Measurements from ENCODE around the gene DTNB.

The DTNB gene

GRCh38 chr2:25411753-25412152 is 261.6 kb downstream of the DTNB start (continued):
- no peak for TF ChIP-seq ZNF138 (tag by site-specific recombination; IDR thresholded peaks at IDR 0.05; ENCODE audit: borderline replicate concordance)
- TF ChIP-seq ZBTB20 (tag by site-specific recombination; IDR thresholded peaks at IDR 0.05), result no peak

DNA sequence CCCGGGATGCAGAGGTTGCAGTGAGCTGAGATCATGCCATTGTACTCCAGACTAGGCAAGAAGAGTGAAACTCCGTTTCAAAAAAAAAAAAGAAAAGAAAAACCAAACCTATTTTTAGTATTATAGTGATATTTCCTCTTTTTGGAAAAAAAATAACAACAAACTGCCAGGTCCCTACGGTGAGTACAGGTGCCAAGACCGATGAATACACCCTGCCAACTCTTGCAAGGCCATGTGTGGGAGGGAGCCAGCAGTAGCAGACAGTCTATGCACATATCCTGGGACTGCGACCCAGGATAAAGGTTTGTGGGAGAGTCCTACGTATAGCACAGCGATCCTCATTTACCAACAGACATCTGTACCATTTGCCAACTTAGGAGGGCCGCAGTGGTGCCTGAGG is 262.1 kb downstream of the DTNB start:
- Histone ChIP-seq H3K36me3 (ENCODE audit: control insufficient read depth in 2 of 2, insufficient read depth in 1 of 2, low read length in 2 of 2) (no peaks in the 10 kb centered on the region), H3K4me1 (ENCODE audit: control insufficient read depth, insufficient read depth, low read length) (no peaks in the 10 kb centered on the region), H3K9me3 (ENCODE audit: control insufficient read depth, insufficient read depth, low read depth, low read length) (no peaks in the 10 kb centered on the region), H3K4me3 (ENCODE audit: low read depth, low read length) (no peak overlapping the region), H3K27ac (ENCODE audit: extremely low read depth, low read depth, low read length) (no peak overlapping the region)
- TF ChIP-seq, protein P1, sequence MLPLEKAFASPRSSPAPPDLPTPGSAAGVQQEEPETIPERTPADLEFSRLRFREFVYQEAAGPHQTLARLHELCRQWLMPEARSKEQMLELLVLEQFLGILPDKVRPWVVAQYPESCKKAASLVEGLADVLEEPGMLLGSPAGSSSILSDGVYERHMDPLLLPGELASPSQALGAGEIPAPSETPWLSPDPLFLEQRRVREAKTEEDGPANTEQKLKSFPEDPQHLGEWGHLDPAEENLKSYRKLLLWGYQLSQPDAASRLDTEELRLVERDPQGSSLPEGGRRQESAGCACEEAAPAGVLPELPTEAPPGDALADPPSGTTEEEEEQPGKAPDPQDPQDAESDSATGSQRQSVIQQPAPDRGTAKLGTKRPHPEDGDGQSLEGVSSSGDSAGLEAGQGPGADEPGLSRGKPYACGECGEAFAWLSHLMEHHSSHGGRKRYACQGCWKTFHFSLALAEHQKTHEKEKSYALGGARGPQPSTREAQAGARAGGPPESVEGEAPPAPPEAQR (tag by site-specific recombination; IDR thresholded peaks at IDR 0.05), result no peak
- TF ChIP-seq ZNF239 (tag by site-specific recombination; IDR thresholded peaks at IDR 0.05), result no peak
- TF ChIP-seq, protein P2, sequence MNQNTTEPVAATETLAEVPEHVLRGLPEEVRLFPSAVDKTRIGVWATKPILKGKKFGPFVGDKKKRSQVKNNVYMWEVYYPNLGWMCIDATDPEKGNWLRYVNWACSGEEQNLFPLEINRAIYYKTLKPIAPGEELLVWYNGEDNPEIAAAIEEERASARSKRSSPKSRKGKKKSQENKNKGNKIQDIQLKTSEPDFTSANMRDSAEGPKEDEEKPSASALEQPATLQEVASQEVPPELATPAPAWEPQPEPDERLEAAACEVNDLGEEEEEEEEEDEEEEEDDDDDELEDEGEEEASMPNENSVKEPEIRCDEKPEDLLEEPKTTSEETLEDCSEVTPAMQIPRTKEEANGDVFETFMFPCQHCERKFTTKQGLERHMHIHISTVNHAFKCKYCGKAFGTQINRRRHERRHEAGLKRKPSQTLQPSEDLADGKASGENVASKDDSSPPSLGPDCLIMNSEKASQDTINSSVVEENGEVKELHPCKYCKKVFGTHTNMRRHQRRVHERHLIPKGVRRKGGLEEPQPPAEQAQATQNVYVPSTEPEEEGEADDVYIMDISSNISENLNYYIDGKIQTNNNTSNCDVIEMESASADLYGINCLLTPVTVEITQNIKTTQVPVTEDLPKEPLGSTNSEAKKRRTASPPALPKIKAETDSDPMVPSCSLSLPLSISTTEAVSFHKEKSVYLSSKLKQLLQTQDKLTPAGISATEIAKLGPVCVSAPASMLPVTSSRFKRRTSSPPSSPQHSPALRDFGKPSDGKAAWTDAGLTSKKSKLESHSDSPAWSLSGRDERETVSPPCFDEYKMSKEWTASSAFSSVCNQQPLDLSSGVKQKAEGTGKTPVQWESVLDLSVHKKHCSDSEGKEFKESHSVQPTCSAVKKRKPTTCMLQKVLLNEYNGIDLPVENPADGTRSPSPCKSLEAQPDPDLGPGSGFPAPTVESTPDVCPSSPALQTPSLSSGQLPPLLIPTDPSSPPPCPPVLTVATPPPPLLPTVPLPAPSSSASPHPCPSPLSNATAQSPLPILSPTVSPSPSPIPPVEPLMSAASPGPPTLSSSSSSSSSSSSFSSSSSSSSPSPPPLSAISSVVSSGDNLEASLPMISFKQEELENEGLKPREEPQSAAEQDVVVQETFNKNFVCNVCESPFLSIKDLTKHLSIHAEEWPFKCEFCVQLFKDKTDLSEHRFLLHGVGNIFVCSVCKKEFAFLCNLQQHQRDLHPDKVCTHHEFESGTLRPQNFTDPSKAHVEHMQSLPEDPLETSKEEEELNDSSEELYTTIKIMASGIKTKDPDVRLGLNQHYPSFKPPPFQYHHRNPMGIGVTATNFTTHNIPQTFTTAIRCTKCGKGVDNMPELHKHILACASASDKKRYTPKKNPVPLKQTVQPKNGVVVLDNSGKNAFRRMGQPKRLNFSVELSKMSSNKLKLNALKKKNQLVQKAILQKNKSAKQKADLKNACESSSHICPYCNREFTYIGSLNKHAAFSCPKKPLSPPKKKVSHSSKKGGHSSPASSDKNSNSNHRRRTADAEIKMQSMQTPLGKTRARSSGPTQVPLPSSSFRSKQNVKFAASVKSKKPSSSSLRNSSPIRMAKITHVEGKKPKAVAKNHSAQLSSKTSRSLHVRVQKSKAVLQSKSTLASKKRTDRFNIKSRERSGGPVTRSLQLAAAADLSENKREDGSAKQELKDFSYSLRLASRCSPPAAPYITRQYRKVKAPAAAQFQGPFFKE (tag by site-specific recombination; IDR thresholded peaks at IDR 0.05; ENCODE audit: borderline replicate concordance), result no peak
- no peak for TF ChIP-seq GLIS2 (tag by site-specific recombination; IDR thresholded peaks at IDR 0.05)
- TF ChIP-seq REPIN1 (tag by site-specific recombination; IDR thresholded peaks at IDR 0.05; ENCODE audit: low read depth), result no peak
- TF ChIP-seq ZFP3 (tag by site-specific recombination; IDR thresholded peaks at IDR 0.05; ENCODE audit: low read depth), result no peak
- no peak for TF ChIP-seq TCF7L2 (IDR thresholded peaks at IDR 0.05; ENCODE audit: borderline replicate concordance, low read depth, low read length)
- TF ChIP-seq ZNF48 (tag by site-specific recombination; IDR thresholded peaks at IDR 0.05), result no peak
- no peak for TF ChIP-seq ZNF350 (tag by site-specific recombination; IDR thresholded peaks at IDR 0.05)
- no peak for TF ChIP-seq YY2 (tag by site-specific recombination; IDR thresholded peaks at IDR 0.05)
- TF ChIP-seq ZNF404 (tag by site-specific recombination; IDR thresholded peaks at IDR 0.05), result no peak
- no peak for TF ChIP-seq YY1 (tag by site-specific recombination; IDR thresholded peaks at IDR 0.05)
- TF ChIP-seq ZFHX2 (tag by site-specific recombination; conservative IDR thresholded peaks at IDR 0.05), result no peak
- no peak for TF ChIP-seq ZNF585B (tag by site-specific recombination; IDR thresholded peaks at IDR 0.05)
- TF ChIP-seq SETDB1 (IDR thresholded peaks at IDR 0.05; ENCODE audit: insufficient read length, low read length), result no peak
- no peak for TF ChIP-seq GFI1B (tag by site-specific recombination; IDR thresholded peaks at IDR 0.05)
- TF ChIP-seq ZNF626 (tag by site-specific recombination; IDR thresholded peaks at IDR 0.05), result no peak
- ChIA-PET POLR2A (no interaction called here), CTCF (interaction anchor here (0.6 kb wide), 1 partner anchor 37 kb away, joined by 3 read pairs; no protein-coding TSS in a partner anchor)
